ENCODE data around the gene UBXN1.

UBXN1 gene

GRCh38 chr11:62716206-62716605 is 37.3 kb upstream of the UBXN1 start:
- Histone ChIP-seq H3K27ac (replicated peaks) (no peak overlapping the region), H3K27me3 (ENCODE audit: insufficient read depth, poor library complexity, severe bottlenecking) (no peaks in the 10 kb centered on the region), H3K4me3 (replicated peaks; ENCODE audit: insufficient read depth, low read length) (no peak overlapping the region)
- DNase-seq (ENCODE audit: low read depth in 1 of 2, low spot score in 1 of 2), result no peak
- TF ChIP-seq, protein P1, sequence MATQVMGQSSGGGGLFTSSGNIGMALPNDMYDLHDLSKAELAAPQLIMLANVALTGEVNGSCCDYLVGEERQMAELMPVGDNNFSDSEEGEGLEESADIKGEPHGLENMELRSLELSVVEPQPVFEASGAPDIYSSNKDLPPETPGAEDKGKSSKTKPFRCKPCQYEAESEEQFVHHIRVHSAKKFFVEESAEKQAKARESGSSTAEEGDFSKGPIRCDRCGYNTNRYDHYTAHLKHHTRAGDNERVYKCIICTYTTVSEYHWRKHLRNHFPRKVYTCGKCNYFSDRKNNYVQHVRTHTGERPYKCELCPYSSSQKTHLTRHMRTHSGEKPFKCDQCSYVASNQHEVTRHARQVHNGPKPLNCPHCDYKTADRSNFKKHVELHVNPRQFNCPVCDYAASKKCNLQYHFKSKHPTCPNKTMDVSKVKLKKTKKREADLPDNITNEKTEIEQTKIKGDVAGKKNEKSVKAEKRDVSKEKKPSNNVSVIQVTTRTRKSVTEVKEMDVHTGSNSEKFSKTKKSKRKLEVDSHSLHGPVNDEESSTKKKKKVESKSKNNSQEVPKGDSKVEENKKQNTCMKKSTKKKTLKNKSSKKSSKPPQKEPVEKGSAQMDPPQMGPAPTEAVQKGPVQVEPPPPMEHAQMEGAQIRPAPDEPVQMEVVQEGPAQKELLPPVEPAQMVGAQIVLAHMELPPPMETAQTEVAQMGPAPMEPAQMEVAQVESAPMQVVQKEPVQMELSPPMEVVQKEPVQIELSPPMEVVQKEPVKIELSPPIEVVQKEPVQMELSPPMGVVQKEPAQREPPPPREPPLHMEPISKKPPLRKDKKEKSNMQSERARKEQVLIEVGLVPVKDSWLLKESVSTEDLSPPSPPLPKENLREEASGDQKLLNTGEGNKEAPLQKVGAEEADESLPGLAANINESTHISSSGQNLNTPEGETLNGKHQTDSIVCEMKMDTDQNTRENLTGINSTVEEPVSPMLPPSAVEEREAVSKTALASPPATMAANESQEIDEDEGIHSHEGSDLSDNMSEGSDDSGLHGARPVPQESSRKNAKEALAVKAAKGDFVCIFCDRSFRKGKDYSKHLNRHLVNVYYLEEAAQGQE (IDR thresholded peaks at IDR 0.05; ENCODE audit: insufficient replicate concordance, low read depth), result no peak
- TF ChIP-seq POLR2AphosphoS5 (IDR thresholded peaks at IDR 0.05; ENCODE audit: low read depth) (no peak), SPI1 (IDR thresholded peaks at IDR 0.05; ENCODE audit: borderline replicate concordance, low read depth) (no peak)
- TF ChIP-seq, protein P2, sequence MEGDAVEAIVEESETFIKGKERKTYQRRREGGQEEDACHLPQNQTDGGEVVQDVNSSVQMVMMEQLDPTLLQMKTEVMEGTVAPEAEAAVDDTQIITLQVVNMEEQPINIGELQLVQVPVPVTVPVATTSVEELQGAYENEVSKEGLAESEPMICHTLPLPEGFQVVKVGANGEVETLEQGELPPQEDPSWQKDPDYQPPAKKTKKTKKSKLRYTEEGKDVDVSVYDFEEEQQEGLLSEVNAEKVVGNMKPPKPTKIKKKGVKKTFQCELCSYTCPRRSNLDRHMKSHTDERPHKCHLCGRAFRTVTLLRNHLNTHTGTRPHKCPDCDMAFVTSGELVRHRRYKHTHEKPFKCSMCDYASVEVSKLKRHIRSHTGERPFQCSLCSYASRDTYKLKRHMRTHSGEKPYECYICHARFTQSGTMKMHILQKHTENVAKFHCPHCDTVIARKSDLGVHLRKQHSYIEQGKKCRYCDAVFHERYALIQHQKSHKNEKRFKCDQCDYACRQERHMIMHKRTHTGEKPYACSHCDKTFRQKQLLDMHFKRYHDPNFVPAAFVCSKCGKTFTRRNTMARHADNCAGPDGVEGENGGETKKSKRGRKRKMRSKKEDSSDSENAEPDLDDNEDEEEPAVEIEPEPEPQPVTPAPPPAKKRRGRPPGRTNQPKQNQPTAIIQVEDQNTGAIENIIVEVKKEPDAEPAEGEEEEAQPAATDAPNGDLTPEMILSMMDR (IDR thresholded peaks at IDR 0.05; ENCODE audit: insufficient read depth, low read length), result no peak

- Histone ChIP-seq H3K27me3 (ENCODE audit: insufficient read depth, poor library complexity, severe bottlenecking) (no peaks in the 10 kb centered on the region), H3K4me3 (replicated peaks; ENCODE audit: insufficient read depth, low read length) (no peak overlapping the region), H3K27ac (replicated peaks) (no peak overlapping the region)
- no peak for DNase-seq (ENCODE audit: low read depth in 1 of 2, low spot score in 1 of 2)
- TF ChIP-seq, protein P2 (IDR thresholded peaks at IDR 0.05; ENCODE audit: insufficient read depth, low read length), result no peak
- TF ChIP-seq, protein P1 (IDR thresholded peaks at IDR 0.05; ENCODE audit: insufficient replicate concordance, low read depth), result no peak
- TF ChIP-seq GABPA (IDR thresholded peaks at IDR 0.05; ENCODE audit: low read depth) (no peak), POLR2AphosphoS5 (IDR thresholded peaks at IDR 0.05; ENCODE audit: low read depth) (no peak), SPI1 (IDR thresholded peaks at IDR 0.05; ENCODE audit: borderline replicate concordance, low read depth) (no peak)
Observed at GRCh38 chr11:62715150-62716130, 36.6 kb upstream of the UBXN1 start.

DNA sequence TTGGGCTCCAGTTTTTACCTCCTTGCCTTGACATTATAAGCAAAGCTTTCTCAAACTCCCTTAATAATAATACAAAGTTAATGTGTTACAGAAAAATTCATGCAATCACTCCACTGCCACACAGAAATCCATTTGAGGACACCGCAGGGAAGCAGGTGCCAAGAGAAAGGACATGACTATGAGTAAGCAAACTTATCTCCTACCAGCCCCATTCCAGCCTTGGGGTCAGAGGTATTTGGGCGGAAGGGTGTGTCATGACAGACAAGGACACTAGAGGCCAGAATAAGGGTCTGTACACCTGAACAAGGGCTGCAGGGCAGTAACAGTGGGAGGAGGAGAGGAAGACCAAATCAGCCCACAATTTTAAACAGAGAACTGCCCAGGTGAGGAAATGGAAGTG is 34.5 kb upstream of the UBXN1 start:
- no peak for DNase-seq (ENCODE audit: low read depth in 1 of 2, low spot score in 1 of 2)
- Histone ChIP-seq H3K4me3 (replicated peaks; ENCODE audit: insufficient read depth, low read length) (no peak overlapping the region), H3K27ac (replicated peaks) (no peak overlapping the region)

More for the DNA sequence above, 34.5 kb upstream of the UBXN1 start:
- TF ChIP-seq, protein P1 (IDR thresholded peaks at IDR 0.05; ENCODE audit: insufficient replicate concordance, low read depth), result no peak
- no peak for TF ChIP-seq POLR2AphosphoS5 (IDR thresholded peaks at IDR 0.05; ENCODE audit: low read depth)
- TF ChIP-seq, protein P2 (IDR thresholded peaks at IDR 0.05; ENCODE audit: insufficient read depth, low read length), result no peak
- no peak for TF ChIP-seq GABPA (IDR thresholded peaks at IDR 0.05; ENCODE audit: low read depth)
- no peak for TF ChIP-seq SPI1 (IDR thresholded peaks at IDR 0.05; ENCODE audit: borderline replicate concordance, low read depth)
- H3K27me3 ChIP-seq (ENCODE audit: insufficient read depth, poor library complexity, severe bottlenecking), result no peaks in the 10 kb centered on the region
